Superior temporal gyrus (tissue), 1 donor: ENCODE measurements around the gene MAML3.

Source experiments
- DNase-seq: peaks from one replicate; pipeline ENCODE4 v3.0.0-alpha.2; 2016; ENCODE audit errors: extremely low spot score

The MAML3 gene

DNA sequence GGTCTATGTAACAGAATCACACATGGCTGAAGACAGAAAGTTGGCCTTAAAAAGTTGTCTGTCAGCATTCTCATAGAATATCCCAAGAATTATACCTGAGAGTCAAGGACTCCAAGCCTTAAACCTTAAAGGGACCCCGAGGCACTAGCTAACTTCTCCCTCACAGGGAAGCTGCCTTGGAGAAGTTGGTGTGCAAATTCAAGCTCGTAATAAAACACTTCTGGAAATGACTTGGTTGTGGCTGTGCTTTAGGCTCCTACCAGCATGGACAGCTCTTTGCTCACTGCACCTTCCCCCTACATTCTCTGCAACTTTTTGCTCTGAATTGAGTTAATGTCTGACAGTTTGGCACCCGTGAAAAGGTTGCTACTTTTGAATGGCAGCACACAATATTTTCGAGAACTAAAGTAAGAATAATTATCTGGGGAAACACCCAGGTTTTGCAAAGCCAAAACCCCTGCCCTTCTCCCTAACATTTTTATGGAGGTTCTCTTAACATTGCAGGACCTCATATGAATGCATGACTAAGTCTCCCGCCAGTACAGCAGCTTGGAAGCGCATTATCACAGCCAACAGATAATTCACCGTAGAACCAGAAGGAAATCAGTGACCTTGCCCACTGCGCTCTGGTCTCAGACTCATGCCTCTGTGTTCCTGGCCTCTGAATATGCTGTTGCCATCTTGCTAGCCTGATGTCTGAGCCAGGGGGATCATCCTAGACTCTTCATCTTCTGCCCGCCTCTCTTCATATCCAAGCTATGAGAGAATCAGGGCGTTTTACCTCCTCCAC is 397.4 kb downstream of the MAML3 start:
- DNase-seq: no peak

DNA sequence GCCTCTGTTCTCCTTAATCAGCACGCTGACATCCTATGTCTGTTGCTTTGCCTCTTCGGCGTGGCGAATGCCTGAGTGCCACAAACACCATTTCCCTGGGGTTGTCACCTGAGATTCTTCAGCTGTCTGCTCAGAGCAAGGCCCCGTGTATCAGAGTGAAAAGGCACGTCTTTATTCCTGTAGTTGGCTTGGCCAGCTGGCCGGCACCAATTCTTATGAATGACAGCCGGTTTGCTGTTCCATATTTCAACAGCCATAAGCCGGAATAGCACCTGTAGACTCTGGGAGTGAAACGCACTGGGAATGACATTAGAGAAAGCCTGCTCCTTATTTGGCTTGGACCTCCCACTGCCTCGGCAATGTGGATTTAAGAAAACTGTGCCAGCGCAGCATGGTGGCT is 399.0 kb downstream of the MAML3 start:
- no peak for DNase-seq

DNA sequence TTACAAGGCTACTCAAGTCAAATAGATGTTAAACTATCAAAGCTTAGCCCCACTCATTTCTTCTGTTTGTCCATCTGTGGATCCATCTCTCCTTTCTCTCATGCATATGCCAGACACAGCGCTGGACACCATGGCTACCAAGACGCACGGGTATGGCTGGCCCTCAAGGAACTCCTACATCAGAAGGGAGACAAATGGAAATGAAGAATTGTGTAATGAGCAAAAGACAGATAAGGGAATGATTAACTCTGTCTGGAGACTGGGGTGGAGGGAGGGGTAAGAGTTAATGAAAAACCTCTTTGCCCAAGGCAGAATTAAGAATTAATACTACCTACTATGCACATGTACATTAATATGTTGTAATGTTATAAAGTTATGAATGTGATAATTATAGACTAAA is 400.3 kb downstream of the MAML3 start:
- no peak for DNase-seq

DNA sequence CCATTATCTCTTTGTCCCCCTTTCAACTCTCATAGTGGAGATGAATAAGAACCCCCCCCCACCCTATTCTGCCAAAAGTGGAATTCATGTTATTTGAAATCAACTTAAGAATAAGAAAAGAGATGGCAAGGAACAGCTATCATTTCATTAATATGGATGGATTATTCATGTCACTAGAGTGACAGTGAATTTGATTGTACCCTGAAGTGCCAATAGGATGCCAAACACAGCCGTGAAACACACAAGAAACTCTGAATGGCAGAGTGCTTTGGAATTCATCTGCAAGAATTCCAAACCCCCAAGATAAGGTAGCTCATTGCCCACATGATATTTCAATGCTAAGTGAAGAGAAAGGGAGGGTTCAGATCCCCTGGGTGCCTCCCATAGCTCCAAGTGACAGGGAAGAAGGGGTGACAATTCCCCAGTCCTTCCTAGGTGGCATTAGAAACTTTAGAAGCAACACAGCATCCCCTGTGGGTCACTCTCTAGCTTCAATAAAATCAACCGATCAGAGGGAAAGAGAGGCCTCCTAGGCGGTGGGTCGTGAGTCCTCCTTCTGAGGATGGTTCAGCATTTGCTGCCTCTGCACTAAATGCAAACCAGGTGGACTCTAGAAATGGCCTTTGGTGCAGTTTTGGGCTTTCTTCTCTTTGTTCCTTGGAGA is 404.0 kb downstream of the MAML3 start:
- DNase-seq: no peak

DNA sequence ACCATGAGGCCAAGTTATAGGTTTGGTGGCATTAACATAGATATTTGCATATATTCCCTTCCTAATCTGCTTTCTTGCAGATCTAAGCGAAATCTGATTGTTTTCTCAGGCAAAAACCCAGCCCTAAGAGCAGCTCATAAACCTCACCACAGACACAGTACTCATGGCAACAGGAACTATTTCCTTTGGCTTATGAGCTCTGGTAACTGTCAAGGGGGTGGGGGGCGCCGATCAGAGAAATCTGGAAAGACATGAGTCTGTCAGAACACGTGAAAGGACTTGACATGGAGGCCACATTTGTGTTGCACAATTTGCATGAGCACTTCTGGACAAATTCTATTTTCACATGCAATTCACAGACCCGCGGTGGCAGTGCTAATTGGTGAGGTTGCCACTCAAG is 404.6 kb downstream of the MAML3 start:
- no peak for DNase-seq

DNA sequence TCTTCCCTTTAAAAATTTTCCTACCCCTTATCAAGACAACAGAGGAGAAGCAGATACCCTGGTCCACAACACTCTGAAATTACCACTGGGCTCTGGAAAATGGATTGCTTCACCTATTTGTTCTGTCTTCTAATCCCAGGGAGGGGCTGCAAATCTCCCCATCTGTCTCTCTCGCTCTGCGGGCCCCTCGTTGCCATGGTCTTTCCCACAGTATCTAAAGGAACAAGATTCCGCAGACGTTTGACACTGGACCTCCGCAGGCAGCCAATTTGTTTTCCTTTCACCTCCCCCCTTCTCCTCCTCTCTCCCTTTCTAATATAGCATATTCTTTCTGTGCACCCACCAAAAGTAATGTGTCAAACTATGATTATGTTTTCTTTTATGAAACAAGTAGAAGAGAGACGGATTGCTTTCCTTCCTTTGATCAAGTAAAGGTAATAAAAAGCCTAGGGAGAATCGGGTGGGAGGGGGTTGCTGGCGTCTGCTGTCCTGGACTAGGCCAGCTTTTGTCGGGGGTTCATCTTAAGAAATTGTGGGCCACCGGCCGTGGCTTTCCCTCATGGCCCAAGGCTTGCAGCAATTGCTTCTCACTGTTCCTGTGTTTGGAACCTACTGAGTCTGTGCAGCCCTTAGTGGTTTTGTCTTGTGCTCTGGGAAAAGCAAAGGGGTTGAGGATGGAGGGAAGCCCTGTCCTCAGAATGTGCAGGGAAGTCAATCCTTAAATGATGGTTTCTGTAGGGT is 407.4 kb downstream of the MAML3 start:
- no peak for DNase-seq

DNA sequence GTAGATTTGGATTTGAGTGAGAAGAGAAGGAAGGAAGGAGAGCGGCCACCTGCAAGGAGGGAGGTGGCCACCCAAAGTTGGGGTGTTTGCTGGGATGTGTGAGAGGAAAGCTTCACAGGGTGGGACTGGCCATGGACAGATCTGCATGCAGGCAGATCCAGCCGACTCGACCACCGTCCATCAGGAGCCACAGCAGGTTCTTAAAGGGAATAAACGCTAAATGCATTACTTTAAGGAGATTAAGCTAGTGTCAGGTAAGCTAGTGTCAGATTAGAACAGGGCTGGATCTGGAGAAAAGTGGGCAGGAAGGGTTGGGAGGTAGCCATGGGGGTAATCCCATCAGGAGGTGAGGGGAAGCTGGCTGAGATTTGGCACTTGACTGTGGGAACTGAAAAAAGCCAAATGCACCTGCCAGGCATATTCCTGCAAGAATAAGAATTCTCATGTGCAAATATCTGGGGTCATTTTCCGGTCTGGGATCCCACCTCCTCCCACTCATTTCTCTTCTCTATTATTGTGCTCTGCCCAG is 408.8 kb downstream of the MAML3 start:
- no peak for DNase-seq

DNA sequence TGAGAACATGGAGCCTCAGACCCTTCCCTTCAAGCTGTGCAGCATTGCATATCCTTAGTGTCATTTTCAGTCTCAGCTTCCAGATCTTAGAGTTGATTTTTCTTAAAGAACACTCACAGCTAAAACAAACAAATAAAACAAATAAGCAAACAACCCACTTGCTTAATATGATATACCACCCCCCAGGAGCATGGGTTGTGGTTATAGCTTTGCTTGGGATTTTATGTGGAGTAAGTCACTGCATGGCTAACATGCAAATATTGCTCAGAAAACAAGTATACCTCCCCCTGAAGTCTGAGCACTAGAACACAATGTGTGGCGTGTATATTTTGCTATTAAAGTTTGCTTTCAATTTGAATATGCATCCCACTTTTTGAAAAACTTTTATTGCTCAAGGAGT is 409.8 kb downstream of the MAML3 start:
- DNase-seq: no peak

DNA sequence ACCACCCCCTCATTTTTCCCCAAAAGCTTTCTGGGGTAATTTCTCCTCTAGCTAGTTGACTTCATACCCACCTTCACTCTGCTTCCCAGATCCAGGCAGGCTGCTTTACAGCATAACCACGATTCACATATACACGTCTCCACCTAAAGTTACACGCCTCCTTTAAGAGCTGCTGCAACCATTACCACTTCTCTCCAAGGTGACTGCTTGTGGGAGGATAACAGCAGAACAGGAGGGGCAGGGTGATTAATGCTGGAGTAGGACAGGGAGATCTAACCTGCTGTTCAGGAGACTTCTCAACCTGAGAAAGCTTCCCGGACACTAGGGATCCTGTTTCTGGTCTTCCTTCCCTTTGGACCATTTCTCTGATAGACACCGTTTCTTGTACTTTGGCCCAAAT is 411.0 kb downstream of the MAML3 start:
- DNase-seq: no peak

DNA sequence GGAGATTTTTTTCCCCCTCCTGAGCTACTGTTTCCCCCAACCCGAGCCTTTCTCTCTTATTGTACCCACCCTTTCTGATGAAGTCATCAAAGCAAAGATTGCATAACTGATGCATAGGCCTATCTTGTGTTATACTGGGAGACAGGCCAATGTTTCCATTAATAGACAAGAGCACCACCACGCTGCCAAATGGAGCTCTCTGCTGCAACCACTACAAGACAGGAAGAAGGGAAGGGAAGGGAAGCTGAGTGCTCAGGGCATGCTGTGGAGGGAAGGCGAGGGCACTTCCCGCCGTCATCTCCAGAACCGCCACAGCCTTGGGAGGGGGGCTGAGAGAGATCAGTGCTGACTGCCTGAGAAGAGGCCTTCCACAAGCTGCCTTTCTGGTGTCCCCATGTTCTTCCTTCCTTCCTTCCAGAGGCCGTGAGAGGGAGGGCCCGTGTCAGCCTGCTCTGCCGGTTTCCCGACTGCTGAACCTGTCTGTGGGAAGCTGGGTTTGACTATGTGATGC is 413.4 kb downstream of the MAML3 start:
- DNase-seq: peak; percentile 91

DNA sequence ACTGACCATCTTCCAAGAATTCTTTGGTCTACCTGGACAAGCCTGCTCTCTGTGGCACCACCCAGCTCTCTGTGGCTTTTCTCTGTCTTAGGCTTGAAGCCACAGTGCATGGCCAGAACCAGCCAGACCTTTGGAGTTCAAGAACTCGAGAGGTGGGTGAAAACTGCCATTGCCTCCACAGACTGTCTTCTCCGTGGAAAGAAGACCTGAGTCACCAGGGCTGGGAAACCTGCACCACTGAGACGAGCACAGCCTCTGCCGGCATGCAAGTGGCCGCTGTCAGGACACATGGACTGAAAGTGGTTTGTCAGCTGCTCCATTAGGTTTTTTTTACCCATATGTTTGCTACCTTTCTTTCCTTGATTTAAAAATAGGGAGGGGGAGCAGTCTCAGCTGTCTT is 413.9 kb downstream of the MAML3 start:
- DNase-seq: no peak

DNA sequence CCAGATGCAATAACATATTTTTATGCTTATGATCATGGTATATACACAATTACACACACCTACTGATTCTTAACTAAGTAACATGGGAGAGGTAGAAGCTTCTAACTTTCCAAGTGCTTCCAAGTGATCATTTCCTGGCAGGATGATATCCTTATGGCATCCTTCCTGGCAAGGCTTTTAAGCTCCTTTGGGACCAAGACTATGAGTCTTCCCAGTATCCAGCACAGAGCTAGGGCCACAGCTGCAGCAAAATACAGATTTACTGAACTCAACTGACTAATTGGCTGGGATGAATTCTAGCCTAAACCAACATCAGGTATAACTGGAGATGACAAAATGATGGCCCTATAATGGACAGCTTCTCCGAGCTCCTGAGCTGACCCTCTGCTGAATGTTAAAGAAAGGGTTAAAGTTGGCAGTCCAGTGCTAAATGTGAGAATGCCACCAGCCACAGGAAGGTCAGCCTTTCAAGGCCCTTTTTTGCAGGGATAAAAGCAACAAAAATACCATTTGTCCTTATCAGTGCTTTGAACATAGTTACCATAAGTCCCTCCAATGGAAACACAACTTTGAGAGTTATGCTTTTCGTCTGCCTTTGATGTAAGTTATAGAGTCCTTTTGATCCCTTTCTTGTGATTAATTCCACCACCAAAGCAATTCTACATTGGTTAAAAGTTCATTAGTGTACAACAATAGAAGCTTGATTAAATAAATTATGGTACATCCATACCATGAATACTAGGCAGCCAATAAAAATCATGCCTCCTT is 415.0 kb downstream of the MAML3 start:
- DNase-seq: no peak

DNA sequence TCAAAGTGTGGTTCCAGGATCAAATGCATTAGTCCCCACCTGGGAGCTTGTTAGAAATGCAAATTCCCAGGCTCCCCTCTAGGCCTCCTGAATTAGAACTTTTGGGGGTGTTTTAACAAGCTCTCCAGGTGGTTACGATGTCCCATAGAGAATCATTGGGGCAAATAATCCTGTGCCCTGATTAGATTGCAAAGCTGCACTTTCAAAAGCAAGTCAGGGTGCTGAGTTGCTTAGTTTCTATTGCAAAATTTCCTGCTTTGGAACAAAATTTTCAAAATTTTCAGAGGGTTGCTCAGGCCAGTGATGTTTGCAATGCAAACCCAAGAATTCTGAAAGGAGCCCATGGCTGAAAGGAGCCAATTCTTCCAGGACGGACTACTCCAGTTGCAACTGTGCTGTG is 417.3 kb downstream of the MAML3 start:
- no peak for DNase-seq

DNA sequence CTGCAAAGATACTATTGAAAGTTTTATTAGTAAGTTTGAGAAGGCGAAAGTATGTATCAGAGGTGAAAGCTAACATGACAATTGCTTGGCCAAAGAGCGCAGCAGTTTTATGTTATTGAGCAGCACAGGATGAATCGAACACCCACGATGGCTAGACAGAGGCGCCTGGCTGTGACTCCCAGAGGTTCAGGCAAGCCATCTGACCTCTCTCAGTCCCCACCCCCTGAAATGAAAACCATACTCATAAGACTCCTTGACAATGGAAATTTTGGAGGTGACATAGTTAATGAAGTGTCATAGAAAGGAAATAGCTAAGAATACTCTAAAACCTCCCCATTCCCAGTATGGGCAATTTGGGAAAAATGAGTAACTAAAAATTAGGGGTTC is 417.7 kb downstream of the MAML3 start:
- no peak for DNase-seq

DNA sequence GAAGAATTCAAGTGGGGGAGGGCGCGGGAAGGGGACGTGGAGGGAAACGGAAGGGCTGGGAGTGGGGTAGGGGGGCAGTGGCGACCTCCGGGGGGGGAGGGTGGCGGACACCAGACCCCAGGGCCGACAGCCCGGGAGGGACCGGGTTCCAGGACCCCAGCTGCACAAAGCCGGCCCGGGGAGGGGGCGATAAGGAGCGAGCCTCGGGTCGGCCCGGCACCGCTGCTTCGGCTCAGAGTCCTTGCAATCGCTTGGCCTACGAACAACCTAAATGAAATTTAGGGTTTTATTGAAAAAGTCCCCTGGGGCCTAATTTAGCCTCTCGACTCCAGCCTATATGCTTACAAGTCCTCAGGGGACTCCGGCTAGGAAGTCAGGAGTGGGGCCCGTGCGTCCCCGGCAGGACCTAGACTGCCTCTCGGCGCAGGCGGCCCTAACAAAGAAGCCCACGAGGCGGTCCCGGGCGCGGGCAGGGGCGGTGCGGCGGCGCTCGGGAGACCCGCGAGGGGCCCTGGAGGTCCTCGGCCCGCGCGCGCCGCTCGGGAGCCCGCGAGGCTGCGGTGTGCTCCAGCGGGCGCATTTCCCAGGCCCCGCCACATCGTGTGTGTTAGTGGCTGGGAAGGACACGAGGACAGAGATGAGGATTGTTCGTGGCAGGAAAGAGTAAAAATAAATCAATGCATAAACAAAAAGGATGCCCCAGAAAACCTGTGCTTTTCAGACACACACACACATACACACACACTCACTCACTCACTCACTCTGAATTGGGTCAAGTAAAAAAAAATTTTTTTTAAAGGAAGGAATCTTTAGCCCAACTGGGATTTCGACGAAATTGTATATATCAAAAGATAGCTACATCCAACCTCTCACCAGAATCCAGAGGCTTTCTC is 418.4 kb downstream of the MAML3 start:
- peak; percentile 44 for DNase-seq

DNA sequence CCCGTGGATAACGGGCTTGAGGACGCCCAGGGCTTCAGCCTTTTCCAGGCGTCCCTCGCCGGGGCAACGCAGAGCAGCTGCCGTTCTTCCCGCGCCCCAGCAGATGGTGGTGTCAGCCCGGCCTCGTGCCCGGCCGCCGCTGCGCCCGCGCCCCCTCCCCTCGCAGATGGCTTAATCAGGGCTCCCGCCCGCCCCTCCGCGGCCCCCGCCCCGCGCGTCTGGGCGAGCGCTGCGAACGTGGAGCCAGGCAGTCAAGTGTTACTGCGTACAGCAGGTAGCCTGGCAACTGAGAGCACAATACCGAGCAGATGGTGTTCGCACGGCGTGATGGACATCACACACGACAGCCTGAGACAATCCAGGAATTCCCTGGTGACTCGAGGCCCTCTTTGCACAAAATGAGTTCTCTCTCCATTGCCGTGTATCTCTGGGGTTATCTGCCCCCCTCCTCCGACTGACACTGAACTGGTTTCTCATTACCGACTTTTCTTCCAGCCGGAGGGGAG is 419.1 kb downstream of the MAML3 start:
- DNase-seq: peak; percentile 83

DNA sequence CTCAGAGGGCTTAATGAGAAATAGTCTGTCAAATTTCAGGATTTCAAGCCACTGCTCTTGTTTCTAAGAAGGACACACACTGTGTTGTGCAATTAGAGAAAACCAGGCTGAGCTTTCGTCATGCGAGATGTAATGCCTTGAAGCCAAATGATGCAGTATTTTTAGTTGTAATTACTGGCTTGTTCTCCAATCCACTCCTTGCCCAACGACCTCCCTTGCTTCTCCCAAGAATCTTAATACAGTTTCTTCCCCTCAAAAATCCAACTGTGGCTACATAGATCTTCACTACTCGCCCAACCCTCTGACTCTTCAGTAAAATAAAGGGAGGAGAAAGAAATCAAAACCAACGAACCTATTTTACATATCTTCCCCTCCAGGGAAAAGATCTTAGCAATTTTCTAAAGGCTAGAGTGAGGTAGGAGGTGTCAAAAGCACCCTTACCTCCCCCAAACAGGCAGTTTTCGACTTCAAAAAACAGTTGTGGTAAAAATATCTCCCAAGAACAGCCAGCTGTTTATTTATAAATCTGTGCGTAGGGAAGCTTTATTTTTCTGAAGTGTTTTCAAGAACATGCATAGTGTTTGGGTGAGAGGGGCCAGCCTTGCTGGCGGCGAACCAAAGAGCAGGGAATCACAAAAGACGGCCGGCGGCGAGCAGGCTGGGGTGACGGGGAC is 419.6 kb downstream of the MAML3 start:
- DNase-seq: peak; percentile 66

DNA sequence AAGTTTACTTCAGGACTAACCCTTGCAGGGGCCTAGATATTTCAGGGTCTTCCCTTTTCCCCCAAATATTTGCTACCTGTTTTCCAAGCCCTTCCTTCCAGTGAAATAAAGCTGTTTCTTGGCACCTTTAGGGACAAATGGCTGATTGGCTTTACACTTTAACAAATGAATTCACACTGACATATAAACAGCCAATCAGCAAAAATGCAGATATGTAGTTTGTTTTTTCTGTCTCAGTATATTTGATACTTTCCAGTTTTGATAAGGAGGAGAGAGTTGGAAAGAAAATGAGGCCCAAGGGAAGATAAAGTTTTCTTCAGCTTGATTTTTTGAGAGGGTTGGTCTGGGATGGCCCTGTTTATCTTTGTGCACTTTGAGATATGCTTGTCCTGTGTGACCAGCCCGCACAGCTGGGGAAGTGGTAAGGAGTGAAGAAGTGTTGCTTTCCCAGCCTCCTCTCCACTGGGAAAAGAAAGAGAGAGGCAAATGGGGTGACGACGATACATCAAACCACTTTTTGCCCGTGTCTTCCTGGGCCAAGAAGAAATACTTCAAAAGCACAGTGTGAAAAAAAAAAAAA is 420.9 kb downstream of the MAML3 start:
- no peak for DNase-seq

DNA sequence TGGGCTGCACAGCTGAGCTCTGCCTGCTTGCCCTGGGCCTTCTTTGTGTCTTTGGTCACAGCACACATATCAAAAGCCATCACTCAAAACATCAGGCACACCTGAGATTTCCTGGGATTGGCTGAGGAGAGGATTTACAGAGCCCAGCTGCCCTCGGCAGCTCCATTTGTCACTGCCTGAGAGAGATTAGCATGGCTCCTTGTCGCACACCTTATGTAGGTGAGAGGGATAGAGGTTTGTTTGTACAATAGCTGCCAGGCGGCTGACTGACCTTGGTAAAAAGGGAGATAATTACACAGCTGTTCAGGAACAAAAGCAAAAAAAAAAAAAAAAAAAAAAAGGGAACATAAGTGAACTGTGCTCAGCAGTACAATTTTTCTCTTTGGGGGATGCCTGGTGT is 425.1 kb downstream of the MAML3 start:
- DNase-seq: no peak
